ENCODE results near the gene MEGF11.

MEGF11 gene

DNA sequence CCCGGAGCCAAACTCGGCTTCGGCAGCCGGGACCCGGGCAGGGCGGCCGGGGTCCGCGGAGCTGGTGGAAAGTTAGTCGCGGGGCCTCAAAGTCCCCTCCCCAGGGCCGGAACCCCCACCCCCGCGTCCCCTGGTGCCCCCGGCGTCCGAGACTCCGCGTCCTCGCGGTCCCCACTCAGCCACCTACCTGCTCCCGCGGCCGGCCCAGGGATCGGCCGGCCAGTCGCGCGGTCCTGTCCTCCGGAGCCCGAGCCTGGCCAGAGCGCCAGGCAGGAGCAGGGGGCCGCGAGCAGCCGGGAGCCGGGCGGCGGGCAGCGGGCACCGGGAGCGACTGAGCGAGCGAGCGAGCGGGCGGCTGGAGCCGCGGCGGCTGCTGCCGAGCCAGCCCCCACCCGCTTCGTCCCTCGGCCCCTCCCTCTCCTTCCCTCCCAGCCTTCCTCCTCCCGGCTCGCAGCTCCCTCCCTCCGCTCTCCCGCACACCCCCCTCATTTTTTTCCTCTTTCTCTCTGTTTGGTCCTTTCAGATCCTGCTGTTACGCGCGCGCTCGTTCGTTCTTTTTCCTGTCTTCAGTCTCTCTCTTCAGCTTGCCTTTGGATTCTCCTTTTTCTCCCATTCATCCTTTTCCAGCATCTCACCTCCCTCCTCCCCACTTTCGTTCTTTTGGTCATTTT is at the start of gene MEGF11:
Gene MEGF11 (minus strand): TSS at position 333 of the 671 bp plus-strand sequence. CDS start 125,347 bp downstream, outside the sequence.
- peak; percentile 34 to 58 for DNase-seq

DNA sequence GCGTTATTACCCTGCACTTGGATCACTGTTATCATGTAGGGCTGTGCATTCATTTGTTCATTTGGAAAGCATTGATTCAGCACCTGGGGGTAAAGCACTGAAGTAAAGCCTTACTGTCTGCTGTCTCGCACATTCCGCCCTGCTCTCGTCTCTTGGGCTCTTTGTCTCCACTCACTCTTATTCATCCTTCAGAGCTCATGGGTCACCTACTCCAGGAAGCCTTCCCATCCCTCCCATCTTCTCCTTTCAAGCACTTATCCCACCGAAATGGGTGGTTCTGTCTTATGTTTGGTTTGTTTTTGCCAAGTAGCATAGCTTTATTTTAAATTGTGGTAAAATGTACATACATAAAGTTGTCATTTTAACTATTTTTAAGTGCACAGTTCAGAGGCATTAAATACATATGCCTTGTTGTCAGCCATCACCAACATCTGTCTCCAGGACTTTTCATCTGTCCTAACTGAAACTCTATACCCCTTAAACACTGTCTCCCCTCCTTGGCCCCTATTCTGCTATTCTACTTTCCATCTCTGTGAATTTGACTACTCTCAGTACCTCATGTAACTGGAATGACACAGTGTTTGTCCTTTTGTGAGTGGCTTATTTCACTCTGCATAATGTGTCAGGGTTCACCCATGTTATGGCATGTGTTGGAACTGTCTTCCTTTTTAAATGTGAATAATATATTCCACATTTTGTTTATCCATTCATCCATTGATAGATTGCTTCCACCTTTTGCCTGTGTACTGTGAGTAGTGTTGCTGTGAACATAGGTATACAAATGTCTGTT is 49.1 kb upstream of the MEGF11 start:
- peak in 1 of 2 experiments; percentile 24 for DNase-seq

DNA sequence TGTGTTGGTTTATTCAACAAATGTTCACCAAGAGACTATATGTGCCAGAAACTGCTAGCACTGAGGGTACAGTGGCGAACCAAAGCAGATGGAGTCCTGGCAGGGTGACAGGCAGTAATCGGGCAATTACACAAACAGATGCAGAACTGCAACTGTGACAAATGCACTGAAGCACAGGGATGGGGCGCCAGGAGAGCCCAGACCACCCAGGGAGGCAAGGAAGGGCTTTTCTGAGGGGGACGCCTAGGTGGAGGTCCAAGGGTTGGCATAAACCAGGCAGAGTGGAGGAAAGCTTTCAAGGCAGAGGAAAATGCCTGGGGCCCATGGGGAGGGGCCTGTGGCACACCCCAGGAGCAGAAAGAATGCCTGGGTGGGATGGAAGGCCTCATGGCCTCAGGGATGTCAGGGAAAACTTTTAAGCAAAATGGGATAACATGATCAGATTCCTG is 45.3 kb upstream of the MEGF11 start:
- peak; percentile 20 to 54 for DNase-seq

DNA sequence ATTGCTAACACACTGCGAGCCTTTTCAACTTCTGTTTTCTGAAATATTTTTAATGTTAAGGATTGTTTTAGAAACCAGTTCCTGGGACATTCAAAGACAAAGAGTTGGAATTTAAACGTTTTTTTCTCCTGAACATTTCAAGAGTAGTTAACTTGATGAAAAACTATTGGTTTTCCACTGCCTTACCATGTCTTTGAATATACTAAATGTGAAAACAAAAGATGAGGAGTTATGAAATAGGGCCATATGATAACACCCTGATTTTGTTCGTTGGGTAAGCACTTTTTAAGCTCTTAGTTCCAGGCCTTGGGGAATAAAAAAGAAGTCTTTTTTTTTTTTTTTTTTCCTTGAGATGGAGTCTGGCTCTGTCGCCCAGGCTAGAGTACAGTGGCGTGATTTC is 42.6 kb upstream of the MEGF11 start:
- no peak for DNase-seq

DNA sequence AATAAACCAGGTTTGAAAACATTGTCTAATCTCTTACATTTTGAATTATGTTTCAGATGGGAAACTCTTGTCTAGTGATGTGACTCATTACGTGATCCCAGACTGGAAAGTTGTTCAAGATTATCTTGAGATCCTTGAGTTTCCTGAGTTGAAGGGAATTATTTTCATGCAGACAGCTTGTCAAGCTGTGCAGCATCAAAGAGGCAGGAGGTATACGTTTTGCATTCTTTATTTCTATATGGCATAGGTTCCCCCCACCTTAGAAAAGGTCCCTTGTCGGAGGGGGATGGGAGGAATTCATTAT is 41.3 kb upstream of the MEGF11 start:
- DNase-seq = peak; percentile 32 to 64

DNA sequence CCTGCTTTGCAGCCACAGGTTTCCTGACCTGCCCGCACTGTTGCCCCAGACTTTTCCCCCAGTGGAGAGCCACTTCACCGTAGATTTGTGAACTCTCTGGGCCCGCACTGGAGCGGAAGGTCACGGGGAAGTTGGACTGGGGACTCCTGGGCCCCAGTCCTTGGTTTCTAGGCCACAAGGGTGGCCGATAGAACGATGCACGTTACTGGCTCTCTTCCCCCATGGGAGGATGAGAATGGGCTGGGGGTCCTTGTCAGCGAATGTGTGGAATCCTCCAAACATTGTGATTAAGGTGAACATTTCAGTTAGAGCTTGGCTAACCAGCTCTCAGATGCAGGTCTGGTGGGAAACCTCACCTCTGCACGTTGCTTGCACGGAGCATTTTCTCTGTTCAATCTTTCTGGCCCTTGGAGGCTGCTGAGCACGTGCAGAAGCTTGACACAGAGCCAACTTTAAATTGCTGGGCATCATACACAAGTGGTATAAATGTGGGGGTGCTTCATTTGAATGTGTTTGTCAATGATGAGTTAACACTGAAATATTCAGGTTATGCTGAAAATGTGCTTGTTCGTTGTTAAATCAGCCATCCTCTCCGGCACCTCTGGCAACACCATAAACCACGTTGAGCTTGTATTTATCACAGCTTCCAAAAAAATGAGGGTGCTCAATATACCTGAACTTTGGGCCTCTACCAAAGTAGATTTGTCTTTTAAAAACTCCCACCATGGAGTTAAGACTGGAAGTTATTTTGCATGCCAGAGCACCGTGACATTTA is 40.8 kb upstream of the MEGF11 start:
- peak; percentile 54 to 65 for DNase-seq

DNA sequence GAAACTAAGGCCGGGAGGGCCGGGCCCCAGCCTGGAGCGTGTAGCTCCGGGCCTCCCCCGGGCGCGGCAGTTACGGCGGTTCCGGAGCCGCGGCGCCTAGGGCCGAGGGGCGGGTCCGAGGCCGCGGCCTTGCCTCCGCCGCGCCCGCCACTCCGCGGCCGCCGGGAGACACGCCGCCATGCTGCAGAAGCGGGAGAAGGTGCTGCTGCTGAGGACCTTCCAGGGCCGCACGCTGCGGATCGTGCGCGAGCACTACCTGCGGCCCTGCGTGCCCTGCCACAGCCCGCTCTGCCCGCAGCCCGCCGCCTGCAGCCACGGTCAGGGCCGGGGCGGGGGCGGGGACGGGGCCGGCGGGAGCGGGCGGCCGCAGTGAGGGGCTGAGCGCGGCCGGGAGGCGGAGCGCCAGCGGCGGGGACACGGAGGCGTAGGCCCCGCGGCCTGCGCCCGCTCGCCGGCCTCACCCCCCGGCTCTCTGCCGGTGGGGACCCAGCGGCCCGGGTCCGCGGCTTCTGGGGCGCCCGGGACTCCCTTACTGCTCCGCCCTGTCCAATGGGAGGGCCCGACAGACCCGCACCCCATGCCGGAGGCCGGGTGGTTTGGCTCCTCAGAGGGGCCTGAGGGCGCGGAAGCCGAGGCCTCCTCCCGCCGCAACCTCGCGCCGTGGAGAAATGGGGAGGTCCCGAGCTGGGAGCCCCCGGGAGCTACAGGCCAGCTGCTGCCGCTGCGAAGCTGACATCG is 40.0 kb upstream of the MEGF11 start, which contains the start of gene DIS3L:
Gene DIS3L (plus strand): TSS at position 150 of the 738 bp plus-strand sequence. CDS start 29 bp downstream, at position 179.
- DNase-seq = peak; percentile 54 to 62

DNA sequence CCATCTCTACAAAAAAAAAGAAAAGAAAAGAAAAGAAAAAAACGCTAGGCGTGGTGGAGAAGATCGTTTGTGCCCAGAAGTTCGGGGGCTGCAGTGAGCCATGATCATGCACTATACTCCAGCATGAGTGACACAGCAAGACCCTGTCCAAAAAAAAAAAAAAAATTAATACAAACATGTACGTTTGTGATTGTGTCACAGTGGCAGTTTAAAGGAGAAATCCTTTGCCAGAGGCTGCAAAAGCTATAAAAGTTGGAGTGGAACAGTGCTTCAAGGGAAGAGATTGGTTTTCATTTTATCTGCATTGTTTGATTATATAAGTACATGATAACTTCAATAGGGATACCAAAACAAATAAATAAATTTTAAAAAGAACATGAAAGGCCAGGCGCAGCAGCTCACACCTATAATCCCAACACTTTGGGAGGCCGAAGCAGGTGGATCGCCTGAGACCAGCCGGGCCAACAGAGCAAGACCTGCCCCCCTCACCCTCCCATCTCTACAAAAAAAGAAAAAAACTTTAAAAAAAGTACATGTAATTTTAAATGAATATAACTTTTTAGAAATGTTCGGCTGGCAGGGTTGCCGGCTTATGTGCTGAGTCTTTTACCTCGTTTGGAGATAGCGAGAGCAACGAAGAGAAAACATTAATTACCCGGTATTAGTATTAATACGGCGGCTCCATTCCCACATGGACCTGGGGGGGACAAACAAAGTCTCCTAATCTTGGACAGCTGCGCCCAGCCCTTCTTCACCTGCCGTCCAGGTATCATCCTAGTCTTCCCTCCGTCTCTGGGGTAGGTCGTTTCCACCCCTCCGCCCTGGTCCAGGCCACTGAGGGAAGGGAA is 39.2 kb upstream of the MEGF11 start:
- peak; percentile 33 to 54 for DNase-seq

DNA sequence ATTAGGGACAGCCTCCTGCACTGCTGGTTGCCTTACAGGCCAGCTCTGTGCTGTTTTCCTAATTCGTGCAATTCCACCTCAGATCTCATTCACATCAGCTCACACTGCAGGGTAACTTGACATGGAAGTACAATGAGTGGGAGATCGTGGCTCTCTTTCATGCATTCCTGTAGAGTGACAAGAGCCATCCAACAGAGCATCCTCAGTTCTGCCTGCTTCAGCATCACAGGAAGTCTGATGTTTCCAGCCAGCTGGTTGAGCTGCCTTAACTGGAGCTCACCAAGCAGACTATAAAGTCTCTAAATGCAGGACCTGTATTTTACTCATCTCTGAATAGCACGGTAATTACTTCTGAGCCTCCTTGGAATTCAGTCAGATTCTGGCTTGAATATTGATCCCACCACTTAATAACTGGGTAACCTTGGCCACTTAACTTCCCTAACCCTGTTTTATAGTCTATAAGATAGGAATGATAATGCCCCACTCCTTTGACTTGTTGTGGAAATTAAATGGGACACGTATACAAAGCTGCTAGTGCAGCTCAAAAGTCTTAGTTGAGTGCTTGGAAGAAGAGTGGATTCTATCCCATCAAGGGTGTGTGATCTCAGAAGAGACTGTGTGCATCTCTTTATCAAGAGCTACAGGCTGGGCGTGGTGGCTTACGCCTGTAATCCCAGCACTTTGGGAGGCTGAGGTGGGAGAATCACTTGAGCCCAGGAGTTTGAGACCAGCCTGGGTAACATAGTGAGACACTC is 38.4 kb upstream of the MEGF11 start:
- DNase-seq = no peak

DNA sequence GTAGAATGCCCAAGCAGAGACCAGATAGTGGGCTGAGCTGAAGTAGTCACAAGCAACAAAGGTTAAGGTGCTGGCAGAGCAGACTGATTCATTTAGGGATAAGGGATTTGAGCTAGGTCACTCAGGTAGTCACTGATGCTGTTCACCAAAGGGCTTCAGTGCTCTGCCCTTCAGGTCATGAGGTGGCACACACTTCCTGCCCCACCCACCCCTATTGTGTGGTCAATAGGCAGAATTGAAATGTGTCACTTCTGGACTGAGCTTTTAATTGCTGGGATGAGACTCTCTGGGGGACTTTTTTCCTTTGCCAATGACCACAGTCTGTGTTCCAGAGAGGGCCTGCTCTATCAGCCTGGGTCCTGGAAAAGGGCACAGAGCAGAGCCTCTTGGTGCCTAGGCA is 37.0 kb upstream of the MEGF11 start:
- DNase-seq = no peak

DNA sequence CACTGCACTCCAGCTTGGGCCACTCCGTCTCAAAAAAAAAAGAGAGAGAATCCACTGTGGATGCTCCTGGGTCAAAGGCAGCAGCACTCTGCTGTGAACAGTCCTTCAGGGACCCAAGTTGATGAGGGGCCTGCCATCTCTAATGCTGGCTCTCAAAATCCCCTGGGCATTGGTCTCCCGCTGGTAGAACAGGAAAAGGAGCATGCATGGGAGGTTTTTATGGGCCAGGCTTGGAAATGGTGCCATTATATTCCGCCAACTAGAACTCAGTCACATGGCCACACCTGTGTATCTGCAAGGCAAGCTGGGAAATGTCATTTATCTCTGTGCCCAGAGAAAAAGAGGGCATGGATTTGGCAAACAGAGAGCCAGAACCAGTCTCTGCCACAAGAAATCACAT is 36.5 kb upstream of the MEGF11 start:
- DNase-seq = no peak

DNA sequence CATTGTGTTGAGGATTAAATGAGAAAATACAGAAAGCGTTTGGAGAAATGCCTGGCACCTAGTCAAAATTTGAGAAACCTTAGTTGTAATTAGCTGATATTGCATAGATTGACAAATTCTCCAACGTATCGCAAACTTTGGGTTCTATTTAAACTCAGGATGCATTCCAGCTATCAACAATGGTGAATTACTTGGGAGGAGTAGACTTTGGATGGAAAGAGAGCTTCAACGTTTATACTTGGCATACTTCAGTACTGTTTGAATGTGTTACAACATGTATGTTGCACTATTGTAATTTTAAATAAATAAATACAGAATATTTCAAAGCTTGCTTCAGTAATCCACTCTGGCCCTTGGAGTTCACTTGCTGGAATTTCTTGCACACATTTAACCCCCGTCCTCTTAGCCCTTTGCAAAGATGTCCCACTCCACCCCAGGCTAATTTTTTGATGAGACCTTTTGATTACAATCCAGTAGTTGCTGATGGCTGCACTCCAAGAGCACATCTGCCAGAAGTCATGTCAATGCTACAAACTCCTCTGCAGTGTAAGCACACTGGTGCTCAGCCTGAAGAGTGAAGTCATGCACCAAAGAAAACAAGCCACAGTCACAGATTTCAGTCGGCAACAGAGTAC is 35.1 kb upstream of the MEGF11 start:
- DNase-seq = no peak

DNA sequence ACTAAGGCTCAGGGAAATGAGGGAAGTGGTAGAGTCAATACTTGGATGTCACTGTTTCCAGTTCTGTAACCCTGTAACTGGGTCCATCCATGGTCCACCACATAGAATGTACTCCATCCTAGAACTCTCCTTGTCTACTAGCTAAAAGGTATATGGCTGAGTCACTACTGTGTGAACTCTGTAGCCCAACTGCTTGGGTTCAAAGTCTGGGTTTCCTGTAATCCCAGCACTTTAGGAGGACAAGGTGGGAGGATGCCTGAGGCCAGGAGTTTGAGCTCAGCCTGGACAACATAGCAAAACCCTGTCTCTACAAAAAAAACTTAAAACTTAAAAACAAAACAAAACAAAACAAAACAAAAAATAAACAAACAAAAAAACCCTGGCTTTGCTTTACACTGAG is 34.5 kb upstream of the MEGF11 start:
- no peak for DNase-seq

DNA sequence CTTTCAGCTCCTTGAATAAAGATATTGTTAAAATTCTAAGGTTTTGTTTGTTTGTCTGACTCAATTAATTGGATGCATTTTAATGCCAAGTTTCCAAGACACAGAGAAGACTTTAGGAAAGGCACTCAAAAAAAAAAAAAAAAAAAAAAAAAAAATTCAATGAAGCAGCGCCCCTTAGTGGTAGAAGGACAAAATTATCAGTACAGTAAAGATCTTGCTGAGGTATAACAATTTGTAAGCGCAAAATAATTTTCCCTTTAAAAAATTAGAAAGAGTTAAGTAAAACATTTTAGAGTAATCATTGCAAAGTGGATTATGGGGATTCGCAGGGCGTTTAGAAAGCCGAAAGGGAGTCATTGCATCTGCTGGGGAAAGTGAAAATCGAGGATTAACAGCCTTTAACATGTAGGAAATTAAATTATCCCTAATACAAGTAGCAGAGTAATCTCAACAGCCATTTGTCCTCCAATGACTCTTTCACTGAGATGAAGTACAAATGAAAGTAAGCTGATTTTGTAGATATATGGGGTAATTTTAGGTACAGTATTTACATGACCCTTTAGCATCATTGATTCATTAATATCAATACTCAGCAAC is 34.0 kb upstream of the MEGF11 start:
- peak in 1 of 2 experiments; percentile 56 for DNase-seq

DNA sequence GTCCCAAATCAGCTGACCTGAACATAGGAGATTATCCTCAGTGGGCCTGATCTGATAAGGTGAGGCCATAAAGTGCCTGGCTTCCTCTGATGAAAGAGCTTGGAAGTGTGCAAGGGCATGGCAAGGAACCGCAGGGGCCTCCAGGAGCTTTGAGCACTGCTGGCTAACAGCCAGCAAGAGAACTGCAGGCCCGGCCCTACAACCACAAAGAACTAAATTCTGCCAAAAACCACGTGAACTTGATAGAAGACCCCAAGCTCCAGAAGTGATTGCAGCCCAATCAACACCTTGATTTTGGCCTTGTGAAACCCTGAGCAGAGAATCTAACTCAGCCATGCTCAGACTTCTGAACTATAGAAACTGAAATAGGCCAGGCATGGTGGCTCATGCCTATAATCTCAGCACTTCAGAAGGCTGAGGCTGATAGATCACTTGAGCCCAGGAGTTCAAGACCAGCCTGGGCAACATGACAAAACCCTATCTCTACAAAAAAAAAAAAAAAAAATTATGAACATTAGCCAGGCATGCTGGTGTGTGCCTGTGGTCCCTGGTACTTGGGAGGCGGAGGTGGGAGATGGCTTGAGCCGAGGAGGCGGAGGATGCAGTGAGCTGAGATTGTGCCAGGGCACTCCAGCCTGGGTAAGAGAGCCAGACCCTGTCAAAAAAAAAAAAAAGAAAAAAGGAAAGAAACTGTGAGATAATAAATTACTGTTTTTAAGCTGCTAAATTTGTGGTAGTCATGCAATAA is 32.2 kb upstream of the MEGF11 start:
- no peak for DNase-seq

DNA sequence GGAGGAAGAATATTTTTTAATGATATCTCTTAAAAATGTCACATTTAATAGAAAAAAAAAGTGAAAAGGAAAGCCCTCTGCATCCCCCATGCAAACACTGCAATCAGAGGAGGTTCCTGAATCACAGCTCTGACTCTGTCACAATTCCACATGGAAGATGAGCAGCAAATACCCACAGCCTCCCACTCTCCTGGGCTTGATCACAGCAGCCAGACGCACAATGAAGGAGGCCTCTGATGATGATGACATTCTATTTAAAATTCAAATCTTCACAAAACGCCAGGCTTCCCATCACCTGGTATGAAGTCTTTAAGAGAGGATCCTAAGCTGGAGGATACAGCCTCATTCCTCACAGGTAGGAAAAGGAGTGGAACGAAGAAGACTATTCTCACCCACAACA is 30.7 kb upstream of the MEGF11 start:
- no peak for DNase-seq

DNA sequence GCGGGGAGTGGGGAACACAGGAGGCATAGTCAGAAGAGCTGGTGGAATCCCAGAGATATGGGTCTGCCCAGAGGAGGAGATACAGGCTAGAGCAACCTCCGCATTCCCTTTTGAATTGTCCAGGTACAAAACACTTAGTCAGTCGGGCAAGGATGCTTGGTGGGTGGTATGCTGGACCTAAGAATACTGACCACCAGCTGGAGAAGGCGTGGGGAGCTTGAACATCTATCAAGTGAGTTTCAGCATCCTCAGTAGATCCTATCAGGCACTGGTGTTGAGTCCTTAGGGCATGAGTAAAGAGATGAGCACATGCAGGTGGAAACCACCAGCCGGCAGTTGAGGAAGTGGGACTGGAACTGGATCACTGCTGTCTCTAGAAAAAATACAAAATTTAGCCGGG is 25.1 kb upstream of the MEGF11 start:
- DNase-seq = no peak

DNA sequence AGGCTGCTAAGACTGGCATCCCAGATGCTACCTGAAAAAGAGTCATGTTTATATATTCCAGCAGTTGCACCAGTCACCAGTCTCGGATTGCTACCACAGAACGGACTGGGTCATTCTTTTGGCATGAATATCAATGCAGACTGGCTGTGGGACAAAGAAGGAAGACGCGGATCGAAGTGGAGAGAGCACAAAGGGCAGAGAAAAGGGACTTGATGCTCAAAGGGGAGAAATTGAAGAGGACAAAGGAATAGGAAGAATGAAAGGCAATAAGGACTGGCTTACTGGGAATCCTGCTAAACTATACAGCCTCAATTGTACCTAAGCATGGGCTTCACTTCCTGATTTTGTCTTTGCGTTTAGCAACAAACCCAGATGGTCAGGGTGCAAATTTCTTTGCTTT is 24.5 kb upstream of the MEGF11 start:
- no peak for DNase-seq

DNA sequence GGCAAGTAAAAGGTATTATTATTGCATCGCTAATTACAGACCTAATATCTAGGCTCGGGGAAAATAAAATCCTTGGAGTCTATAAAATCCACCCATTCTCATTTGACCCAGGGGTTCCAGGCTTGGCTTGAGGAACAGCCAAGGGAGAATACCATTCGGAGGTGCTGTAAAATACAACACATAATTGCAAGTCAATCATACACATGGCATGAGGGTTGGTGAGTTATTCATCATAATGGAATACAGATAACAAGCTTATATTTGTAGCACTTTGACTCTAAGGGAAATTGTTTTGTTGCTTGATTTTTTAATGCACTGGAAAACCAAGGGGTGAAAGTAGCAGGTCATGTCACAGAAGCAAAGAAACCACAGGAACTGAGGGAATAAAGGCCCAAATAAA is 23.0 kb upstream of the MEGF11 start:
- DNase-seq = no peak

All from NCI-H524 (cell line).